Endometrium (tissue), 2 donors: ENCODE results near the gene DHRS12.

ENCODE experiments used
- FAIRE-seq: peaks from 2 replicates; lab custom pipeline; 2012; peaks lifted over from hg19 to GRCh38; lab: Jason Lieb, UNC
- donor health status: control.
- donor health status: control.

Gene DHRS12, protein sequence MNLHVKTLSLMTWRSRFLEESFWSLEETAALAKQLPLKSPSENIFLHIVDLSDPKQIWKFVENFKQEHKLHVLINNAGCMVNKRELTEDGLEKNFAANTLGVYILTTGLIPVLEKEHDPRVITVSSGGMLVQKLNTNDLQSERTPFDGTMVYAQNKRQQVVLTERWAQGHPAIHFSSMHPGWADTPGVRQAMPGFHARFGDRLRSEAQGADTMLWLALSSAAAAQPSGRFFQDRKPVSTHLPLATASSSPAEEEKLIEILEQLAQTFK

DNA sequence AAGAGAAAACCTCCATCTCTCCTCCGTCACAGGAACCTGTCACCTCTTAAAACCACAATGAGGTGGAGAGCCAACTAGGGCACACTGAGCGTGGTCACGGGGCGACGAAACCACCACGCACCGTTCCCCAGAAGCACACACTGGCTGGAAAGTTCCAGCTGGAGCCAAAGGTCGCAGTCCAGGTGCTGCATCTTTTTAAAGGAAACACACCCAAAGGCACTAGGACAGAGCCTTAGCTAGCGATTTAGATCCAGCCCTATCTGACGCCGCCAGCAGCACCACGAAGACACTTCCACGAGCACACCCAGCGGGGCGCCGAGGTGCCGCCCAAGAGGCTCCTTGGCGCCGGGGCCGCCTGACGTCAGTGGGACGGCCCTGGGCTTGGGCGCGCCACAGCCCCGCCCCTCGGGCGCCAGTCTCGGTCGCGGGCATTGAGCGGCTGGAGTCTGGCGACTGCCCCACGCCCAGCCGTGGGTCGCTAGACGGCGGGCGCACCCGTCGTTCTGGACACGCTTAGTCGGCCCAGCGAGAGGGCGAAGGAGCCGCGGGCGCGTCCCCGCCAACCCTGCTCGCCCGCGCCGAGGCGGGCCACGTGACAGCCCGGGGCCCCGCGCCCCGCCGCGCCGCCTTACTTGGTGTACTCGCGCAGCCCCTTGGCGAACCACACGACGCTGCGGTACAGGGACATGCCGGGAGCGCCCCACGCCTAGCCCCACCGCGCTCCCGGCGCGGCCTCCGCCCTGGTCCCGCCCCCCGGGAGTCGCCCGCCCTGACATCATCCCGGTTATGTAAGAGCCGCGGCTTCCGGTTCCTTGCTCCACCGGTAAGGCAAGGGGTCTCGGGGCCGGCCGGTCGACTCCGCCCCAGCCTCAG lies at the start of gene DHRS12:
TSS of gene DHRS12 (minus strand) at position 742 of the 873 bp plus-strand sequence. CDS start 4,504 bp downstream, outside the sequence.
- no peak for FAIRE-seq

DNA sequence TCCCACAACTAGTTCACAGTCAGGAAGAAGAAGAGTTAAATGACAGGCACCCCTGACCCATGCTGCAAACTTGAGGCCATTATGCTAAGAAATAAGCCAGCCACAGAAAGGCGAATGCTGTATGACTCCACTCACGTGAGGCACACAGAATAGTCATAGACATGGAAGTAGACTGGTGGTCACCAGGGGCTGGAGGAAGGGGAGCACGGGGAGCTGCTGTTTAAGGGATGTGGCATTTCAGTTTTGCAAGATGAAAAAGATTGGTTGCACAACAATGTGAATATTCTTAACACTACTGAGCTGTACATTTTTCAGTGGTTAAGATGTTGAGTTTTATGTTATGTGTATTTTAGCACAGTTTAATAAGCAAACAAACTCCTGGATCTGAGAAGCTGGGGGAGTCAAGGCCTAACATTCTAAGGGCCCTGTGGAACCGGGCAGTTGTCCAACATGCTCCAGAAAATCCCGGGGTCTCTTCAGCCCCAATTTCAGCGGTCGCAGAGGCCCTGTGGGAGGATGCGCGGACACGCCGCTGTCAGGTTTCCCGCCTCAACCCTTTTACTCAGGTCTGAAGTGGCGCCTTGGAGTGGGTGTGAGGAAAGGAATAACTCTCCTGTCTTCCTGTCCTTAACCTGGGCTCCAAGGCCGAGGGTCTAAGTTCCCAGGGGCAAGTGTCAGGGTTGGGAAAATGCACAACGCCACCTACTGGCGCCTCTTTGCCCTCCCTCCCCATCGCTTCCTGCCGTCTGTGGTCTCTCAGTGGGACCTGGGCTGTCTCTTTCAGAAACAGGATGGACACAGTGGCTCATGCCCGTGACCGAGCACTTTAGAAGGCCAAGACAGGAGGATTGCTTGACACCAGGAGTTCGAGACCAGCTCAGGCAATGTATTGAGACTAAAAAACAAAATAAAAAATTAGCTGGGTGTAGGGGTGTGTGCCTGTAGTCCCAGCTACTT lies 45.5 kb upstream of the DHRS12 start:
- no peak for FAIRE-seq

DNA sequence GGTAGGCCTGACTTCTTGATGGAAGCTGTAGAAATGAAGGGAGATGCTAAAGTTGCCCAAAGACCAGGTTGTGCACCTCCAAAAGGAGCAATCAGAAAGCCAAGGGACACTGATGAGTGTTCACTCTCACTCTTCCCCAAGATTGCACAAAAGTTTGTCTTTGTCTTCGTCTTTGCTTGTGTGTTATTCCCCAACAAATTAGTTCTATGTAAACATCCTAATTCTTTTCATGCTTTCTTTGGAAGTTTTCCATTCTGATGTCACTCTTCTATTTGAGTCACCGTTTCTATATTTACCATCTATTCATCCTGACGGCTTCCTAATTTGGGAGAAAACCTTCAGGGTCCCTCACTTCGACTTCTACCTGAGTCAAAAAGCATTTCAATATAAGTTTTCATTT lies 44.7 kb upstream of the DHRS12 start:
- no peak for FAIRE-seq

DNA sequence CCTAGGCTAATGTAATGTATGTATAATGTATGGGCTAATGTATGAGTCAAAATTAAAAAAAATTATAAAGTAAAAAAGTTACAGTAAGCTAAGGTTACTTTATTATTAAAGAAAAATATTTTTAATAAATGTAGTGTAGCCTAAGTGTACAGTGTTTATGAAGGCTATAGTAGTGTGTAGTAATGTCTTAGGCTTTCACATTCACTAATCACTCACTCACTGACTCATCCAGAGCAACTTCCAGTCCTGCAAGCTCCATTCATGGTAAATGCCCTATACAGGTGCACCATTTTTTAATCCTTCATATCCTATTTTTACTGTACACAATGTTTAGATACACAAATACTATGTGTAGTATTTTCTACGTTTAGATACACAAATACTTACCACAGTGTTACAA lies 42.8 kb upstream of the DHRS12 start:
- no peak for FAIRE-seq

DNA sequence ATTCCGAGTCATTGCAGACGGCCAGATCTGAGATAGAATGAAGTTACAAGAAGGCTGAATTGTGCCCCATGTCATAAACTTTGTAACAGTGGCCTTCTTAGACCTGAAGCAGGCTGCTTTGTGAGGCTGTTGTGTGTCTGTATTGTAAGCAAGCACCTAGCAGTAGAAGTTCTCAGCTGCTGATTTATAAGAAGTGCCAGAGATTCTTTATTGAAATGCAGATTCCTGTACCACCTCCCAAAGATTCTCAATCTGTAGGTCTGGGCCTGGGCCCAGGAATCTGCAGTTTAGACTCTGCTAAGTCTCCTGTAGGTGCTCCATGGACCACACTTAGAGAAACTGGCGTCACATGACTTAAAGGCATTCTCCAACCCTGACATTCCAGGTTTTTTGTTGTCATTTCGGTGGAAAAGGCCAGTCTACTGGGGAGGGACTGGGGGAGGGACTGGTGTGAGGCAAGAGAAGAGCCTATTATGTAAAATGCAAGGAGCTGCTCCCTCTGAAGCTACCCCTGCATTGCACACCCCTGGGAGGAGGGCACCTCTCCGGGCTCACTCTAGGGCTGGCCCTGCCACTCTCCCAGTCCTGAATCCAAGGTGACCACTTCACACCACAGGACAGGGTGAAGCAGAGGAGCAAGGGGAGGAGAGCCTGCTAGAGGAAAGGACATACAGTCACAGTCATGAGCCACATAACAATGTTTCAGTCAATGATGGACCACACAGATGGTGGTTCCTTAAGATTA lies 41.8 kb upstream of the DHRS12 start:
- FAIRE-seq: no peak

DNA sequence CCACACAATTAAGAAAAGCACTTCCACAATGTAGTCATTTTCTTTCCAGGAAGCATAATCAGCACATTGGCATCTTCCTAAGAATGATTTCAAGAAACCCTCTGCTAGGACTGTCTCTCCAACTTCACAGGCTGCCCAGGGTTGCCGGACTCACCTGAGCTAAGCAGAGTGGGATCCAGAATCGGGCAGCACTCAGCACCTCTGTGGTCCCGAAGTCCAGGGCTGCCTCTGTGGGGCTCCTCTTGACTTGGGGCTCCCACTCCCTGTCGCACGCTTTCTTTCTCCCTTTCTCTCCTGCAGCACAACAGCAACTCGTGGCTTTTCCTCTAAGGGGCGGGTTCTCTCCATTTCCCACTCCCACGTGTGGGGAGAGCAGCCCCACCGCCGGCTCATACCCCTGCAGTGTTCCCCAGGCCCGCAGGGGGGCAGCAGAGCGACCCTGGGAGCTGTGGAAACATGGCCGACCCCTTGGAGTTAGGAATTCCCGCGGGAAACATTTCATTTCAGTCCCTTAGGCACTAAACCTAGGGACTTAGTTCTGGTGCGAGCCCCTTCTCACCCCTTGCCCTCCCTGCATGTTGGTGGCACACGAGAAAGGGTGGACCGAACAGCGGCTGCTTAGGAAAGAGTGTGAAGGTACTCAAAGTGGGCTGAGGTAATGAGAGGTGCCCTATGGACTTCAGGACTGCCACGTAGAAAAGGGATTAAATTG lies 41.1 kb upstream of the DHRS12 start, which contains the start of gene TMEM272:
TSS of gene TMEM272 (minus strand) at position 316 of the 712 bp plus-strand sequence. CDS start 6,647 bp downstream, outside the sequence.
- FAIRE-seq: no peak

DNA sequence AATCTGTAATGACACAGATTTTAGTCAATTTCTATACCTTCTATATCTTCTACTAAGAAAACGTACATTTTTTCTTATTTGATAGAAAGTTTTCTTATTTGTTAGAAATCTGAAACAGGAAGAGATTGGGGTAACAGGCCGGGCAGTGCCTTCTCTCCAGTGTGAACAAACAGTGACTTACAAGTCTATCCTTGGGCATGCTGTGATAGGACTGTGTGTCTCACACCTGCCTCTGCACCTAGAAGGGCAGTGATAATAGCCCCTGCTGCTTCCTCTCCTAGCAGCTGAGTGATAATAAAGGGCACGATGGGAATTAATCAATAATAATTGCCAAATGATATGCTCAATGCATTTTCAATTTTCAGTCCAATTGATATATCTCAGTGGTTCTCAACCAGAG lies 39.6 kb upstream of the DHRS12 start:
- no peak for FAIRE-seq

DNA sequence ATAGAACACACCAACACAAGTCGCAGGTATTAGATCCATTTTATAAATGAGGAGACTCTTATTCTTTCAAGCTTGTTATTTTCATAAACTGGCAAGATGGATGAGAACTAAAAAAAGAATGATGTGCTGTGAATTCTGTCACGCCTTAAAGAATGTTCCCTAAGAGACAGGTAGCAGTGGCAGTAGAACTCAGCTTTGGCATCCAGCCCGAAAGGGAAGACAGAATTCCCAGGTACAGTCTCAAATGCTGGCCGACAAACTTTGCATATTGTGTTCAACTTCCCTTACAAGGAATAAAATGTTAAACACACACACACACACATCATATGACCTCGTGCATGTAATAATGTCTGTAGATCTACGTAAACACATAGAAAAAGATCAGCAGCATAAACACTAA lies 37.8 kb upstream of the DHRS12 start:
- no peak for FAIRE-seq

DNA sequence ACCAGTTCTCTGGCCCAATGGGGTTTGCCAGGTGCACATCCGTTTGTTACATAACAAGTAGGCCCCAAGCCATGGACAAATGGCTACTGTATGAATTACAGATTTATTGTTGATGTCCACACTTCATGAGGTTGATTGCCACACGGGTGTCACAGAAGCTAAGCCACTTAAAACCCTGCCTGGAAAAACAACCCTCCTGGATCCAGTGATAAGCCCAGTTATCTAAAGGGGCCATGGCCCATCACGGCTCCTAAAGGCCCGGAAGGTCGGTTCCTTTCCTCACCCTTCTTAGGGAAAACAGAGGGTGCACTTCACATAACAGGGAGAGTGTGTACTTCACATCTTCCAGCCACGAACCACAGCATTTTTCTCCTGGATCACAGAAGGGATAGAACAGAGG lies 37.0 kb upstream of the DHRS12 start:
- FAIRE-seq: no peak

DNA sequence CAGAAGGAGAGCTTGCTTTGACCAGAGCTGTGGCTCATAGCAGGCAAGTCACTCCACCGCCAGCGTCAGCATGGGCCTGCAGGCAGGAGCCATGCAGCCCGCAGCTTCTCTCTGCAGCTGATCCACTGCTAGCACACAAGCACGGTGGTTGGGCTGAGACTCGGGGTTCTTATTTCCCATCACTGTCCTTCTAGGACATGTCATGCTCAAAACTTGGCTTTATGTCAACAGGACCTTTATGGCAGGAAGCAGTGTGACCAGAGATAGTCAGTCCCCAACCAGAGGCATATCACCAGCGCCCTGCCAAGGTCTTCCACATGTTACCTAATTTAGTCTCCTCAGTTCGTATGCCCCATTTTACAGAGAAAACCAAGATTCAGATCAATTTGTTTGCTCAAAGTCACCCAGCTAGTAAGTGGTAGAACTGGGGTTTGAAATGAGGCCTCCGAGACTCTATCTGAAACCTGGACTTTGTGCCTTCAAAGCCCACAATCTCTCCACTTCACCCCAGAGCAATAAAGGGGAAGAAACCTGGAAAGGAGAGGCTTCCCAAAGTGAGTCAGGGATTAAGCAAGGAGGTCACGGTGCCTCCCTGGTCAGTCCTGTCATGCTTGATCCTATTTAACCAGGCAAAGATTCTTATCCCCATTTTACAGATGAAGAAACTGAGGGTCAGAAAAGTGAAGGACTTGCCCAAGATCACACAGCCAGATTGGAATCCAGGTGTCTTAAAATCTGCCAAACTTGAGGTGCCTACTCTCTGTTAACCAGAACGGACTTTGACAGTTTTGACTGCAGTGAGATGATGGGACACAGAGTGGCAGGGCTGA lies 36.0 kb upstream of the DHRS12 start:
- no peak for FAIRE-seq

DNA sequence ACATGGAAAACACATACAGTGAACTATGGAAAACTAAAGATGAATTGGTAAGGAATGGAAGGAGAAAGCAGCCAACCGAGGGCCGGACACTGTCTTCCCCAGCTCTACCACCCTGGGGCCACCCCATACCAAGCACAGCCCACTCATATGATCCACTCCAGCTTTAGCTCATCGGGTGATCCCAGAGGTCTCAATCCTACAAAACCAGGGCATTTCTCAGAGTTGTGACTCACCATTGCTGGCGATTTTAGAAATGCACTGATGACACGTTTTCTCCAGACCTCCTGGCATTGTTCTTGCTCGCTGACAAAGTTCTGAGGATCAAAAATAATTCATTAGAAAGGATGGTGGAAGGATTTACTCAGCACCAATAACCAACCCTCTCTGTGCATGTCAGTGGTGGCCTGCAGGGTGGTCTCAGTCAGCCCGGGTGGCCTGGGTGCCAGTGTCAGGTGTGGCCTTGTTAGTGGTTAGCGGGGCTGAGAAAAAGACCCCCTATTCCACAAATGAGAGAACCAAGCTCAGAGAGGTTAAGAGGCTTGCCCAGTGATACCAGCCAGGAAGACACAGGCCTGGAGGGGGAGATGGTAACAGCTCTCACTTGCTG lies 34.4 kb upstream of the DHRS12 start:
- FAIRE-seq: no peak

DNA sequence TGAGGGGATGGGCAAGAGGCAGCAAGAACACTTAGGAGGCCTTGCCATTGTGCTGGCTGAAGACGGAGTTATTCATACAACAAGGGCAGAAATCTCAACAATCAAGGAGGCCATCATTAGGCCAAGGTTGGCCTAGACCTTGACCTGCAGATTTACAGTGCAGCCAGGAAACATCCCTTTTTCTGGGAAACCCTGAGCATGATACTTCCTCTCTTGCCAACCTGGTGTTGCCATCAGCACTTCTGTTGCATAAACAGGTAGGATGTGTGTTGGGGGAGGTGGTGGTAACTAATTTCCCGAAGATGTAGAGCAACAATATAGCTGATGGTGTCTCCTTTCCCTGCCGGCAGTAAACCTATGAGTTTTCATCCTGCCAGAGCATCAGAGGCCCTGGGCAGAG lies 33.1 kb upstream of the DHRS12 start:
- no peak for FAIRE-seq

DNA sequence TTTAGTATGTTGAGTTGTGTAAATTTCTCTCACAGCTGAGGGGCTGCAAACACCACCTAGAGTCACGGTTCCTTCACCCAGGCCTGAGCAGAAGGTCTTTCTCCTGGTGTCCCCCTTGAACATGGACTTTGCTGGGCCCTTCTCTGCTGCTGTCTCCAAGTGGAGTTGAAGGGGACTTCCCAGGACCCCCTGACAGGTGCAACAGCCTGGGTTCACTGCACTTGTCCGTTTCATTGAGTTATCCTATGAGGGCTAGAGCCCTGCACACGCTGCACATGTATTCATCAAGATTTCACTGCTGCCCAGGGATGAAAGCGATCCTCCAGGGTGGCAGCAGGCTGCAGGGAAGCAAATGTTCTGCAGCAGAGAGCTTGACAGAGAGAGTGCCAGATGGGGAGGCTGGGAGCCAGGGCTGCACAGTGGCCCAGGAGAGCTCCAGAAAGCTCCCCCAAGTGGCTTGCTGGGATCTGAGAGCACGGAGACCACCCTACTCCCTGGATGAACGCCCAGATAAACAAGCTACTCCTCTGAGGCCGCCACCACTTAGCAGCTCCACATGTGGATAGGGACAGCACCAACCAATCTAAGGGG lies 30.7 kb upstream of the DHRS12 start:
- FAIRE-seq: no peak

DNA sequence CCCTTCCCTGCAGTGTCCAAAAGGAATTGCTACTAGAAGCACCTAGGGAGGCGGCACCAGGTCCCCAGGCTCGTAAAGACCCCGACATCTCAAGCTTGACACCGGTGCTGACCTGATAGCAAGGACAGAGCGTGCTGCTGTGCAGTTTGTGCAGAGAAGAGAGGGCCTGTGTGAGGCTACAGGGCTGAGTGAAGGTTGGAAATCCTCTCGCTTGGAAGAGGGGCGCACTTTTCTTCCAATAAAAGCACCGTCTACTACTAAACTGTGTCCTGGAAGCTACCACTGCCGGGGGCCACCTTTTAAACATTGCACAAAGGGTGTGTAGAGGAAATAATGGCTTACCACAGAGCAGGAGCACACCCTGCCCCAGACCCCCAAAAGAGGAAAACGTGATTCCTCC lies 30.0 kb upstream of the DHRS12 start:
- FAIRE-seq: no peak

DNA sequence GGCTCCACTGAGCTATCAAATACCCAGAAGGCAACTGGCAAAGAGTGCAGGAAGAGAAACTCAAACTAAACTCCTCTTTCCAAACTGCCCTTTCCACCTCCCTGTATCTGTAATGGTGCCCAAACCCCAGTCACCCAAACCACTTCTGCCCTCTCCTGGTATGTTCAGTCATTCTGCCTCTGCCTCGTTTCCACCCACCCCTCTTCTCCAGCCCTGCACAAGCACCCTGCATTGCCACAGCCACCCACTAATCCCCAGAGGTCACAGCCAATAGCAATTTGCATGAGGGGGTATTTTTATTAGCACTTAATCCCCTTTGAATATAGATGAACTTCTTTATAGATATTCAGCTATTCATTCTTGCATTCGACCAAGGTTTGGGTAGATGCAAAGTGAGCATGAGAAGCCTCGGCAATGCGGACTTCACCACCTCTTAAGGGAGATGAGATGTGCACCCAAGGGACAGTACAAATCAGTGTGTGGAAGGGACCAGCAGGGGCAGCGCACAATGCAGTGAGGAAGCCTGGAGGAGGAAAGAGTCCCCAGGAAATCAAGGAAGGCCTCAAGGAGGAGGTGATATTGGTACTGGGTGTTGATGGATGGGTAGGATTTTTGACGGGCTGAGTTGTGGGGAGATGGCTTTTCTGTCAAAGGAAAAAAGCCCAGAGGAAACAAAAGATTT lies 28.6 kb upstream of the DHRS12 start:
- no peak for FAIRE-seq

DNA sequence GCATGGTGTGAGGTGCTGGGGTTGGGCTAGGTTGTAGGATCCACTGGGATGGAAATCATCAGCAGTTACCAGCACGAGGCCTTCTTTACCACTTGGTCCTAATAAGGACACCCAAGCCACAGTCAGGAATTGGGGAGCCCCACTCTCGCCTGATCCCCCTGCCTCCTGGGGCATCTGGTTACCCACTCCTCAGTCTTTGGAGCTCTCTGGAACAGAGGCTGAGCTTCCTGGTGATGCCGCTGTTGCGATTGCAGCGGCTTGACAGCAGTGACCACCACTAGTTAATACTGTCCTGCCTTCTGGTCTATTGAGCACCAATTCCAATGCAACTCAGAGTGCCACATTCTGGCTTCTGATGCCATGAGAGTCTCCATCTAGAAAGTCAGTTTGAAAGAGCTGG lies 27.6 kb upstream of the DHRS12 start:
- no peak for FAIRE-seq

DNA sequence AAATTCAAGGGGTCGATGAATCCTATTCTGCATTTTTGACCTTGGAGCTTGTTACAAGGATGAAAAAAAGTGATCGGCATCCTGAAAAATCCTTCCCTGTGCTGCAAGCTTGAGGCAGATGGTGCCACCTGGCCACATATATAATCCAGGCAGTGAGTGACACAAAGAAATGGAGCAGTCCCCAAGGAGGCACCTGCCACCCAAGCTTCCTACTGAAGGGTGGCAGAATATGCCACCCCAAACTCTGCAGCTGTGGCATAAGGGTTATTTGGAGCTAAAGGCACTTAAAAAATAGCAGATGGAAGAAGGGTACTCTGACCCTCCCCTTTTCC lies 25.6 kb upstream of the DHRS12 start:
- no peak for FAIRE-seq

DNA sequence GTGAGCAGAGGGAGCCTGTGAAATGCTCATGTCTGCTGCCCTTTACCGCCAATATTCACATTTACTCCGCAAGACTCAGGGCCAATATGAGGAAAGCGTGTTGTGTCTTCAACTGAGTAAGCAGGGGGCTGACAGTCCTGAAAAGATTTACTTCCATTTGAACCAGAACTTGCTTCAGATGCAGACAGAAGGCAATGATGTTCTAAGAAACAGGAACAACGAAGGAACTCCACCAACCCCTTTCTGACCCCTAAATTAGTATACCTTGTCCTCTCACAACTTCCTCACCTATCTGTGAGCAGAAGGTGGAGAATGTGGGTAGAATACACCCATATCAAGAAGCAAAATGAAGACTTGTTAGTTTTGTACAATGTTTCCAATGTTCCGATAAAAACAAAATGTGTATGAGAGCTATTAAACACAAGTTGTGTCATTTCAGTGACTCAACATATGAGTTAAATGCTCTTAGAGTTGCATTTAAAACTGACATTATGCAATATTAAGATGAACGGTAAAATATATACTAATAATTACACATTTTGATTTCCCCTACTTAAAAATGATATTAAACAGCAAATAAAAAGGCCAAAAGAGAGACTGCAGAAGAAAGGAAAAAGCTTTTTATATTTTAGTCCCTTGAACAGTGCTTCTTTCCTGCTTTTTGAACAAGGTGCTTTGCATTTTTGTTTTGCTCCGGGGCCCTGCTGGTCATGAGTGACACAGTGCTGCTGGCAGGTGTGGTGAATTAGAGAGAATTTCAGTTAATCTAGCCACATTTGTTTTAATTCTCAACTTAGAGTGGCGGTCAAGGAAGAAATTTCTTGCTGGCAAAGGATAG lies 25.0 kb upstream of the DHRS12 start:
- no peak for FAIRE-seq
